ENCODE data around the gene CDH13.

The CDH13 gene

DNA sequence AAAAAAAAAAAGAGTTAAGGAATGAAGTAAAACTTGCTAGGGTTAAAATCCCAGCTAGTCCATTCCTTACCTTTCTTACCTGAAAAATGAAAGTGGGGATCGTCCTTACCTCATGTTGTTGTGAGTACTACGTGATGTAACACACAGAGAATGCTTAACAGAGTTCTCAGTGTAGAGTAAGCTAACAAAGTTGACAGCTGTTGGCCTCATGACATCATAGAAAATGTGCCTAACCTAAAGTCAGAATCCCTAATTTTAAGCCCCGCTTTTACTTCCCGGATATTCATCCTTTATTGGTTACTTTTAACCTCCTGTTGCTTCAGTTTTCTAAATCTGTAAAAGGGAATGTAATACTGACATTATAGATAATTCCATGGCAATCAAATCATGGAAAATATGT is 675.2 kb downstream of the CDH13 start:
- TF ChIP-seq, protein P1, sequence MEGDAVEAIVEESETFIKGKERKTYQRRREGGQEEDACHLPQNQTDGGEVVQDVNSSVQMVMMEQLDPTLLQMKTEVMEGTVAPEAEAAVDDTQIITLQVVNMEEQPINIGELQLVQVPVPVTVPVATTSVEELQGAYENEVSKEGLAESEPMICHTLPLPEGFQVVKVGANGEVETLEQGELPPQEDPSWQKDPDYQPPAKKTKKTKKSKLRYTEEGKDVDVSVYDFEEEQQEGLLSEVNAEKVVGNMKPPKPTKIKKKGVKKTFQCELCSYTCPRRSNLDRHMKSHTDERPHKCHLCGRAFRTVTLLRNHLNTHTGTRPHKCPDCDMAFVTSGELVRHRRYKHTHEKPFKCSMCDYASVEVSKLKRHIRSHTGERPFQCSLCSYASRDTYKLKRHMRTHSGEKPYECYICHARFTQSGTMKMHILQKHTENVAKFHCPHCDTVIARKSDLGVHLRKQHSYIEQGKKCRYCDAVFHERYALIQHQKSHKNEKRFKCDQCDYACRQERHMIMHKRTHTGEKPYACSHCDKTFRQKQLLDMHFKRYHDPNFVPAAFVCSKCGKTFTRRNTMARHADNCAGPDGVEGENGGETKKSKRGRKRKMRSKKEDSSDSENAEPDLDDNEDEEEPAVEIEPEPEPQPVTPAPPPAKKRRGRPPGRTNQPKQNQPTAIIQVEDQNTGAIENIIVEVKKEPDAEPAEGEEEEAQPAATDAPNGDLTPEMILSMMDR (IDR thresholded peaks at IDR 0.05; ENCODE audit: control extremely low read depth, extremely low read depth, low read depth, missing control alignments) = no peak
- ChIA-PET POLR2A (no interaction called here), CTCF (interaction anchor here (1.0 kb wide), 1 partner anchor 87 kb away, joined by 4 read pairs; no protein-coding TSS in a partner anchor)
- no peak for DNase-seq (ENCODE audit: extremely low spot score)

DNA sequence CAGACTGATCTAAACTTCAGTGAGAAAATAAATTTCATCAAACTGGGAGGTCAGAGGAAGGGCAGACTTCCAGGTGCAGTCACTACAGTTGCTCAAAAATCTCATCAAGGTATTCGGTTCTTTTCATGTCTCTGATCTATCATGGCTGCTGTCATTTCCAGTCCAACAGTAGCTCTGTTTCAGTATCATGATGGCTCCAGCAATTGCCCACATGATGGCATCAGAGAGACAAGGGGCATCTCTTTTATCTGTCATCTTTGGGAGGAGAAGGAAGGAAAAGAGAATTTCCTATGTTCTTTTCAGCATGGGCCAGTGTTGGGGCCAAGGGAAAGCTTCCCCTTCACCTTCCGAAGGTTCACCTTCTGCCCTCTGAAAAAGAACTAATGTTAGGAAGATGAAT is 676.1 kb downstream of the CDH13 start:
- TF ChIP-seq, protein P1 (IDR thresholded peaks at IDR 0.05; ENCODE audit: control extremely low read depth, extremely low read depth, low read depth, missing control alignments) = no peak
- ChIA-PET CTCF (interaction anchor here (1.0 kb wide), 1 partner anchor 88 kb away, joined by 4 read pairs; no protein-coding TSS in a partner anchor), POLR2A (no interaction called here)
- no peak for DNase-seq (ENCODE audit: extremely low spot score)

DNA sequence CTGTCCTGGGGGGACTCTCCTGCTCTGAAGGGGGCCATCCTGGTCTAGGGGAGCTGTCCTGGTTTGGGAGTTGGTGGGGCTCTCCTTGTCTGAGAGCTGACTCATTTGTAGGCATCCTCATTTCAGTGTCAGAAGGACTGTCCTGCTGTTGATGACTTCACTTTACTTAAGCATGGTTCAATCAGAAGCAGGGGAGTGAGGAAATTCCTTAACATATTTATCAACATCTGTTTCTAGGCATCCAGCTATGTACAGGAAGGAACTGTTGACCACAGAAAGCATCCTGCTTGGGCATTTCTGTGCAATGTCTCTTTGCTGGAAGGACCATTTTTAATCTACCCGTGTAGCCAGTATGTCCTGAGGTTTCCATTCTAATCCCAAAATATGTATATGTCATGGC is 678.3 kb downstream of the CDH13 start:
- ChIA-PET CTCF (interaction anchor here (0.7 kb wide), 1 partner anchor 17 kb away, joined by 4 read pairs; no protein-coding TSS in a partner anchor), POLR2A (no interaction called here)
- TF ChIP-seq, protein P1 (IDR thresholded peaks at IDR 0.05; ENCODE audit: control extremely low read depth, extremely low read depth, low read depth, missing control alignments) = no peak
- no peak for DNase-seq (ENCODE audit: extremely low spot score)

DNA sequence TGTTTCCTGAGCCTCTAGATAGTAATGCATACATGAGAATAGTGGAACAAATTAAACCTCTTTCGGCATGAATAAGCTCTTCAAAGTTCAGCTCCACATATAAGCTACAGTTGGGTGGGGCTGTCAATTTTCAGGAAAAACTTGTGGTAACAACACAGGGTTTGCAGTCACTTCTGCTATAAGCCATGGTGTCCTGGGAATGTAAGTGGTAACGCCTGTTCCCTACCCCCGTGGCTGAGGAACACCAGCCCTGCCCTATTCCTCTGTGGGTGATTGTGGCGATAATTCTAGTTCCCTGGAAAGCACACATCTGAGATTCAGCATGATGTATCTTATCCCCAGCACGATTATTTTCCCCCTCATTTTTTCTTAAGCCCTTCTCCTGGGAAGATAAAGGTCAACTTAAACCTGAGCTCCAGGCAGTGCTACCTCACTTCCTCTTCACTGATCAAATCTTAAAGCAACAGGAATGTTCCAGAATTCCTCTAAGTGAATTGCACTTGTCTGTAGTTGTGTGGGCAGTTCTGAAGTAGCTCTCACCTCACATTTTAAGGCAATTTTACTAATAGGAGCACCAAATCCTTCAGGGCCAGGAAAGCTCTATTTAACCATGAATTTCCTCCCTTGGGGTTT is 680.3 kb downstream of the CDH13 start:
- TF ChIP-seq, protein P1 (IDR thresholded peaks at IDR 0.05; ENCODE audit: control extremely low read depth, extremely low read depth, low read depth, missing control alignments) = no peak
- DNase-seq (ENCODE audit: extremely low spot score) = no peak
- ChIA-PET CTCF (interaction anchor here (1.3 to 2.3 kb wide), 3 partner anchors 8 to 140 kb away, joined by 3 to 6 read pairs (median 3); no protein-coding TSS in a partner anchor), POLR2A (no interaction called here)

DNA sequence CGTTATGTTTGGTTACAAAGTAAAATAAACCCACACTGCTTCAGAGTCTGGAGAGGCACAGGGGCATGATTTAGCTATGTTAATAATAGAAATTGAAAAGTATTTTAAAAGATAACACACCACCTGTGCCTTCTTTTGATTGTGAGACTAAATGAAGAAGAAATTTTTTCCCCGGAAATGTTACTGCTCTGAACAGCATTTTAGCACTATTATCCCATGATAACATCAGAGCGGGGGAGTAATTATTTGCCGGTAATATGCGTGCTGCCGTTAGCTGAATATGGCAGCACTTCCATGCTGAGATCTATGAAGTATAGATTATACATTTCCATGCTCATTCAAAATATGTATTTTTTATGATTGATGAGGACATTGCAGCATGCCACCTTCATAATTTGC is 680.8 kb downstream of the CDH13 start:
- no peak for DNase-seq (ENCODE audit: extremely low spot score)
- TF ChIP-seq, protein P1 (IDR thresholded peaks at IDR 0.05; ENCODE audit: control extremely low read depth, extremely low read depth, low read depth, missing control alignments) = no peak
- CTCF ChIA-PET = interaction anchor here (1.3 to 2.3 kb wide), 3 partner anchors 8 to 139 kb away, joined by 3 to 6 read pairs (median 3); no protein-coding TSS in a partner anchor
- POLR2A ChIA-PET = no interaction called here

DNA sequence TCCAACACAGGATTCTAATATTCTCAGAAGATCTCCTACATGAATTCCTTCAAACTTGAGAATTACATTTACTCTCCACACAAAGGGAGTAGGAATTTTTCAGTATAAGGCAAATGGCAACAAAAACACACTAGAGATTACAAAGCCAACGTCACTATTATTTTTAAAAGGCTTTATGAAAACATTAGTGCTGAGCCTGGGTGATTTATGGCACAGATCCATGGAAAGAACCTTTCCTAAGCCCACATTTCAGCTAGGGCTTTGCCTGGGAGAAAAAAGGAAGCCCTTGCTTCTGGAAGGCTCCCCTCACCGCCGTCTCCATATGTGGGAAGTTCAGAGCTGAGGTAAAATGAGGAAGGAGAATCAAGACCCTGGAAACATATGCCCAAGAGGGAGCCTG is 681.6 kb downstream of the CDH13 start:
- ChIA-PET CTCF (no interaction called here), POLR2A (no interaction called here)
- no peak for DNase-seq (ENCODE audit: extremely low spot score)
- TF ChIP-seq, protein P1 (IDR thresholded peaks at IDR 0.05; ENCODE audit: control extremely low read depth, extremely low read depth, low read depth, missing control alignments) = no peak

Measured in GM10248 (cell line).